HFF-Myc (cell line): Measurements from ENCODE around the gene CLIC6.

Experiments
- DNase-seq: peaks from one replicate; pipeline ENCODE4 v3.0.0-alpha.2; 2011; ENCODE audit warnings: low read depth; ENCODE audit errors: extremely low read depth
- H3K4me3 ChIP-seq: replicated peaks from 2 replicates; pipeline ENCODE4 v1.5.1; 2011; ENCODE audit warnings: low read depth, mild to moderate bottlenecking, control low read depth, low read length
- CTCF ChIP-seq: IDR thresholded peaks from 2 replicates; pipeline ENCODE4 v1.5.1; 2012; ENCODE audit warnings: mild to moderate bottlenecking, low read depth, low read length, control low read depth; ENCODE audit errors: missing control alignments

Gene CLIC6

GRCh38 chr21:34670220-34670961, 1.6 kb downstream of the CLIC6 start:
- H3K4me3 ChIP-seq: peak overlapping the region; percentile 24
- no peak for TF ChIP-seq CTCF
- DNase-seq: no peak

GRCh38 chr21:34670962-34671348, 2.2 kb downstream of the CLIC6 start:
- no peak for DNase-seq
- H3K4me3 ChIP-seq: no peak overlapping the region
- no peak for TF ChIP-seq CTCF

- no peak for DNase-seq
- TF ChIP-seq CTCF: no peak
- H3K4me3 ChIP-seq: no peak overlapping the region
These were observed 2.7 kb downstream of the CLIC6 start for GRCh38 chr21:34671462-34671861.

GRCh38 chr21:34671891-34672290, 3.1 kb downstream of the CLIC6 start:
- no peak overlapping the region for H3K4me3 ChIP-seq
- no peak for TF ChIP-seq CTCF
- DNase-seq: no peak

- no peak for DNase-seq
- H3K4me3 ChIP-seq: no peak overlapping the region
- no peak for TF ChIP-seq CTCF
These were observed 4.2 kb downstream of the CLIC6 start for GRCh38 chr21:34673006-34673405.

- TF ChIP-seq CTCF: no peak
- DNase-seq: no peak
- H3K4me3 ChIP-seq: no peak overlapping the region
These were observed 5.7 kb downstream of the CLIC6 start for GRCh38 chr21:34674468-34674867.

- no peak for TF ChIP-seq CTCF
- no peak overlapping the region for H3K4me3 ChIP-seq
- DNase-seq: no peak
These were observed 7.1 kb downstream of the CLIC6 start for GRCh38 chr21:34675871-34676270.
